Fibroblast of the conjunctiva (primary cell): Measurements from ENCODE around the gene EFCAB13.

ENCODE experiments used
- DNase-seq: peaks from one replicate; pipeline ENCODE4 v3.0.0-alpha.2; 2010; ENCODE audit warnings: low read depth

The EFCAB13 gene

GRCh38 chr17:47323382-47324223, at the start of gene EFCAB13:
TSS of gene EFCAB13 (plus strand) at chr17:47323955. CDS start at chr17:47328354, 4,399 bp downstream.
- DNase-seq = peak; percentile 59

- DNase-seq = no peak
Observed at GRCh38 chr17:47274319-47275069, 49.3 kb upstream of the EFCAB13 start.

GRCh38 chr17:47275245-47275984, 48.3 kb upstream of the EFCAB13 start:
- peak; percentile 95 for DNase-seq

GRCh38 chr17:47276444-47276843, 47.3 kb upstream of the EFCAB13 start:
- no peak for DNase-seq

- DNase-seq = peak; percentile 82
Observed at GRCh38 chr17:47276868-47277267, 46.9 kb upstream of the EFCAB13 start.

GRCh38 chr17:47277921-47278320, 45.8 kb upstream of the EFCAB13 start:
- no peak for DNase-seq

GRCh38 chr17:47278561-47278960, 45.2 kb upstream of the EFCAB13 start:
- DNase-seq = no peak

- peak; percentile 84 for DNase-seq
Observed at GRCh38 chr17:47279062-47279801, 44.5 kb upstream of the EFCAB13 start.

GRCh38 chr17:47280072-47280811, 43.5 kb upstream of the EFCAB13 start:
- no peak for DNase-seq

- no peak for DNase-seq
Observed at GRCh38 chr17:47281216-47281615, 42.5 kb upstream of the EFCAB13 start.

- no peak for DNase-seq
Observed at GRCh38 chr17:47285003-47285402, 38.8 kb upstream of the EFCAB13 start.

- no peak for DNase-seq
Observed at GRCh38 chr17:47286198-47286914, 37.4 kb upstream of the EFCAB13 start.

- DNase-seq = no peak
Observed at GRCh38 chr17:47287068-47287467, 36.7 kb upstream of the EFCAB13 start.

- no peak for DNase-seq
Observed at GRCh38 chr17:47287639-47288038, 36.1 kb upstream of the EFCAB13 start.

GRCh38 chr17:47288531-47289116, 35.1 kb upstream of the EFCAB13 start:
- DNase-seq = no peak

GRCh38 chr17:47289302-47289701, 34.5 kb upstream of the EFCAB13 start:
- no peak for DNase-seq

GRCh38 chr17:47290870-47291241, 32.9 kb upstream of the EFCAB13 start:
- no peak for DNase-seq

GRCh38 chr17:47291242-47291873, 32.4 kb upstream of the EFCAB13 start:
- DNase-seq = no peak

GRCh38 chr17:47292206-47292605, 31.5 kb upstream of the EFCAB13 start:
- no peak for DNase-seq
